GM19372 (cell line): ENCODE data around the gene RUNX2.

Source experiments
- ATAC-seq: cut with Tn5 transposase; IDR thresholded peaks from one replicate; pipeline ENCODE4 v1.9.1; 2021; ENCODE audit warnings: mild to moderate bottlenecking, low read depth, moderate library complexity; ENCODE audit not compliant: unreplicated experiment

RUNX2 gene

DNA sequence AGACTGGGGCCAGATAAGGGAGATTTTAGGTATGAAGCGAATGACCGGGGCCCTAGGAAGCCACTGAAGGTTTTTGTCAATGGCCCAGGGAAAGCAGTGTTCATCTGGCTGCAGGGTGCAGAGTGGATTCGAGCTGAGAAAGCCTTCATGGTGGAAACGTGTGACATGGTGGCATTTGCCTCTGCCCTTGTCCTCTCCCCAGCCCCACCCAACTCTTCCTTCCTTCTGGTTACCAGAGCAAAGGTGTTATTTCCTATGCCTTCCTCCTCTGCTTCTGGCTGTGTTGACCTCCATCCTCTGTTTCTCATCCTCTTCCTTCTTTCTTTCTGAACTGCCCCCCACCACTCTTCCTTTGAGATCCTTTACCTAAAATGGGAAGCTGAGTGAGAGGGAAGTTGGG lies 244.7 kb downstream of the RUNX2 start:
- no peak for ATAC-seq

DNA sequence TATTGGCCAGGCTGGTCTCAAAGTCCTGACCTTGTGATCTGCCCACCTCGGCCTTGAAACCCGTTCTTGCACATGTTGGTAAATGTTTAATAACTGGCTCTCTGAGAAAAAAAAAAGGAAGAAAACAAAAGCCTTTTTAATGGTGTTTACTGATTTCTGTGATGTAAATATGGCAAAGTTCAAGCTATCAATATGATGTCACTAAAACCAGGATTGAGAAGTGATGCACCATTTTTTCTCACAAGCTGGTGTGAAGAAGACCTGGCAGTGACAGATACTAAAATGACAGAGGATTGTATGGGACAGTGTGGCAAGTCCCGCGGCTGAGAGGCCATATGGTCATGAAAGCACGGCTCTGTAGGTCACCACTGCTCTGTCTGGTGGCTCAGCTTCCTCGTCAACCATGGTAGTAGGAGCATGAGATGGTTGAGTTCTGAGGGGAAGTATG lies 245.9 kb downstream of the RUNX2 start:
- ATAC-seq: no peak

DNA sequence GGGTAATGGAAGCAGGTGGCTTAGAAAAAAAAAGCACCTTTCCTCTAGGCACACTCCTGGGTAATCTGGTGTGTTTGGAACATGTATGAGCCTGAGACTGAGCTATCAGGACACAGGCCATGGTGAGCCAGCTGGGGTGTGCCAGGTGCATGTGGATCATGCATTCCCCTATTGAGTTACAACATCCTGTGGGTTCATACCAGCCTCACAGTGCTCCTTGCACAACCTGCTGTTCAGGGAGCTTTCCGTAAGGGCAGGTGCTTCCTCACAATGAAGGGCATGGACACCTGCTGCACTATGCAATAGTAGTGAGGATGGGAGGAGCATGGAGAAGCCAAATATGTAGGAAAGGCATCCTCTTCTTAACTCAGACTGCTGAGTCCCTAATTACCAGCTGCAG lies 246.8 kb downstream of the RUNX2 start:
- no peak for ATAC-seq

DNA sequence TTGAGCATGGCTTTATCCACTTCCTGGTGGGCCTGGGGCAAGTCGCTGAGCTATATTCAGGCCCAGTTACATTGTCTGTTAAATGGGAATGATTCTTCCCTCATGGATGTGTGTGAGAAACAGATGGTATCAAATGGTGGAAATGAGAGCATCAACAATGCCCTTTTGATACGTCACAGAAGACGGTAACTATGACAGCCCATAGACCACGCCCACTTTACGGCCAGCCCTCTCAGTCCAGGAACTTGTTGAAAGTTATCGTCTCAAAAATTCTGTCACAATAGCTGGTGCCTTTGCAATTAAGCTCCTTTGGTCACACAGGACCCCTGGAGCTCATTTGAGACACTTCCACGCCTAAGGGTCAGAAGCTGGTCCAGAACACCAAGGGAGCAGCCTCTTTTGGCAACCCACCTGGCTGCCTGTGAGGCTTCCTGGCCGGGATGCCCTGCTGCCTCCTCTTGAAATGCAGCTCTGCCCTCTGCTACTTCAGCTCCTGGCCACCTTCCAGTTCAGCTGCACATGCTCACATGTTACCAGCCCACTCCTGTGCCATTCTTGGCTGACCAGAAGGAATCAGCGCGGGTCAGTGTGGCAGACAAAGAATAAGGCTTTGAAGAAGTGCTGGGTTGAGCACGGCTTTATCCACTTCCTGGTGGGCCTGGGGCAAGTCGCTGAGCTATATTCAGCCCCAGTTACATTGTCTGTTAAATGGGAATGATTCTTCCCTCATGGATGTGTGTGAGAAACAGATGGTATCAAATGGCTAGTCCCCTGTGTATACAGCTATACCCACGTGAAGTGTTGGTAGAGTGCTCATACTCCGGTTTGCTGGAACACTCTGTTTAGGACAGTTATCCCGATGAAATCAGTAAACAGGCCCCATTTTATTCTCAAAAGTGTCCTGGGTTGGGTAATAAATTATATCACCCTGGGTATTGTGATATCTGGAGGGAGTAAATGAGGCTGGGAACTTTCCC lies 248.8 kb downstream of the RUNX2 start:
- ATAC-seq: no peak

DNA sequence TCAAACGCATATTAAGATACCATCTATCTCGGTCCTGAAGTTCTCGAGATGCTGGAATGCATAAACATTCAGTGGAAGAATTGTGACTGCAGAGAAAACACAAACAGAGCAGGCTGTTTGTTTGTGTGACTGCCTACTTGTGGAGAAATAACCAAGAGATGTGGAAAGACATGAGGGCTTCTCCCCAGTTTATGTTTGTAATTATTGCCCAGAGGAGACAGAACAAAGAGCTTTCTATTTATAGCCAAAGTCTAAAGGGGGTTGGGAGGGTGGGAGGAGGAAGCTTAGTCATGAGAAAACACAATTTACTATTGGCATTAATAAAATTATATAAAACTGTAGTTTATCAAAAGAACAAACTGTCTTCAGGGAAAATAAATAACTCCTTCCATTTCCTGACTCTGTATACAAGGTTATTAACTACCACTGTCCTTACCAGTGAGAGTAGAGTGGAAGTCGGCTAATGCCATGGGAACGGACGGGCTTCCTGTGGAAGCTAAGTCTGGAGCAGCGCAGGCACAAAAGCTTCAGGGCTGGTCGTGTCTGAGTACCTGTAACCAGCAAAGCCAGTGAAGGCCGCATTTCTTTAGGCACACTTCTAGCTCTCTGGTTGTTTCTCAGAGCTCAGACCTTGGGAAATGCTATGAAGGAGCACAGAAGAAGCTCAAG lies 249.8 kb downstream of the RUNX2 start:
- no peak for ATAC-seq

DNA sequence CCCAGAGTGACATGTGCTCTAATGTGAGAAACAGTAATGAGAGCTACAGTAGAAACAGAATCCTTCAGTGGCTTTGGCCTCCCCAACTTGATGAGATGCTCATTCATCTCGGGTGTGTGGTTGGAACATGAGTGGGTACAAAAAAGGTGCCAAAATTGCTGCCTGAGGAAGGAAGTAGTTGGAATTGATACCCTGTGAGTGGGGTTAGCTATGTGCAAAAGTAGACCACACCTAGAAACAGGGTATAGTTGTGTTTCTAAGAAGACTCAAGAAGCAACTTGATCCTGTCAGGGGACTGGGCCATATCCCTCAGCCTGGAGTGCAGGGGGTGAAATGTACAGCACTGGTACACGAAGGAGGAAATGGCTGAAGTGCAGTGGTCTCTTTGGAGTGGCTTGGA lies 256.0 kb downstream of the RUNX2 start:
- no peak for ATAC-seq

DNA sequence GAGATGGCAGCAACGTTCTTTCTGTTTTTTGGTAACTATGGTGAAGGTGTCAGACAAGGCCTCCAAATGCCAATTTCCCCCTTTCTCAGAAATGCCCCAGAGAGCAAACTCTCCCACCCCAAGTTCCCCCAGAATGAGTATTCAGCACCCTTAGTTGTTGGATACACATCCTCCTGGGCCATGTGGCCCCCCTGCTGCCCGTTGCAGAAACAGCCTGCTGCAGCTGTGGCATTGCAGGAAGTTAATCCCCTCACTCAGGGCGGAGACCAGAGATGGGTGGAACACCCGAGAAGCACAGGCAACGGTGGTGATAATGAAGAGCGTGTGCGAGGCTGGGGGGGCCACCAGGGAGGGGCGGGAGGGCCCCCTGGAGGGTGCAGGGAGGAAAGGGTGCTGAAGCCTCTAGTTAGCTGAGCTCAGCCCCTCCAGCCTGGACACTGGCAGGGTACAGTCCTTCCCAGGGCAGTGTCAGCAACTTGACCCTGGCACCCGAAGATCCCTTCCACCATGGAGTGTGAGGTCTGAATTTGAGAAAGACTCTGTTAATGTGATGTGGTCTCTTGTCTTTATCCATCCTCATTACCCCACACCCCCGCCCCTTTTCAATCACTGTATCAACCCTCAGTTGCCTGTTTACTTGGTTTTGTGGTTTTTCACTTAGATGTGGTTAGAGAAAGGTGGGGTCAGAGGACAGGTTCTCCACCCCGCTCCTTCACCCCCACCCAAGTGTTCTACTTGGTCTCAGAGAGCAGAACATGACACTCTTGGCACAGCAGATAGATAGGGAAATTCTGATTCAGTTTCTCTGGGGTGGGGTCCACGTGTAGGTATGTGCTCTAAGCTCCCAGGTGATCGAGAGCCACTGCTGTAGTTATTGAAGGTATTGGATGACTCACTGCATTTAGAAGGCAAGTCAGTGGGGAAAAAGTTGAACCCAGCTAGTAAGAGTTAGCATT lies 258.4 kb downstream of the RUNX2 start:
- no peak for ATAC-seq

DNA sequence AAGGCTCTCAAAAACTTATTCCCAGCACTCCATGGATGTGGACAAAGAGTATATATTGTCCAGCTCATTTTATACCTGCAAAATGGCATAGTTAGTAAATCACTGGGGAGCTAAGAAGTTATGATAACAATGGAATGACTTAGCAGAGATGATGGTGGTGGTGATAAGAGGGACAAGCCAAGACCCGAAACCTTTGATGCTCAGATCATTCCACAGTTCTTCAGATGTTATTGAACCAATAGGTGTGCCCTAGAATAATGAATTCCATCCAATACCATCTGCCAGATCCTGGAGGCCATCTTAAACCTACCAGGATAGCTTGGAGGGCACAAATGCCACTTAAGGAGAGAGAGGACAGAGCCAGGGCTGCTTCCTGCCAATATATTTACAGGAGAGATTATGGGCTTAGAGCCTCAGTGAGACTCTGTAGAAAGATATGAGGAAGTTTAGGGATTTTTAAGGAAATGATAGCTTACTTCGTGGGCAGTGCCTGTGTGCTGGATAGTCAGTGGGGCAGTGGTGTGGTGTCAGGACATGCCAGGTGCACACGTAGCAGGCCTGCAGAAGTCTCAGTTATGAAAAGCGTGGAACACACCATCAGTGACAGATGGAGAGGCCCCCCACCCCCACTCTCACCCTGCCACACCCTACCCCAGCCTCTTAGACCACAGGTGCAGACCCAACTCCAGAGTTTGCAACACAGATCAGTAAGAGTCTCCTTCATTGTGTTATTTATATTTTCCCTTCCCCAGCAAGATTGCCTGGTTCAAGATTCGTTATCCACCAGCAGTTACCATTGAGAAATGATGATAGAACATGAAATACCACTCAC lies 259.3 kb downstream of the RUNX2 start:
- ATAC-seq: no peak

DNA sequence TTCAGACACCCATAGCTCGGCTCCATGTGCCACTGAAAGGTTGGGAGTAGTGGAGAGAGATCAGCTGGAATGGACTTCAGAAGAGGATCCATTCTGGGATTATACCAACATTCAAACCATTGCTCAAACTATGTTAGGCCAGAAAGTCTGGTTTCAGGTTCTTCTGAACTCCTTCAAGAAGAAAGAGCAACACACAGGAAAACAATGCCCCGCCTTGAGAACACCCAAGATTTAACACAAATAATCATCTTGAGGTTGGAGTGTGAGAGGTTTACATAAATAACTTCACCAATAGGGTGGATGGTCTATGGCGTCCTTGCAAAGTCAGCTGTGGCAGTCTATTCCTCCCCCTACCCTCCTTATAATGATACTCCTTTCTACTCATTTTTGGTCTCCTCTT lies 261.2 kb downstream of the RUNX2 start:
- no peak for ATAC-seq

DNA sequence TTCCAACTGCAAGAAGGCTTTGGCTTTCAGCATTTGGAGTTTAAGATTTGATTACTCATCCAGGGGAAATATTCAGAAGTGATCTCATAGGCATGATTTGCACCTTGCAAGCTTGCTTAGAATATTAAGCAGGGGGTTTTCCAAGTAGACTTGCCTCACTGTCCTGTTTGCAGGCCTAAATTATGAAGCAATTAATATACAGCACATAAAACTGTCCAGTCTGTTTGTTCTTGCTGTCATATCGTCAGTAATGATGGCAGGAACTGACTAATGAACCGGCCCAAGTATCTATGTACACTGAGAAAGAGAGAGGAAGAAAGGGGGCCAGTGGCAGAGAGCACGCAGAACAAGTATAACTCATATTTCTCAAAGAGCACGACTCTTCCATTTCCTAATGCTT lies 262.1 kb downstream of the RUNX2 start:
- ATAC-seq: no peak

DNA sequence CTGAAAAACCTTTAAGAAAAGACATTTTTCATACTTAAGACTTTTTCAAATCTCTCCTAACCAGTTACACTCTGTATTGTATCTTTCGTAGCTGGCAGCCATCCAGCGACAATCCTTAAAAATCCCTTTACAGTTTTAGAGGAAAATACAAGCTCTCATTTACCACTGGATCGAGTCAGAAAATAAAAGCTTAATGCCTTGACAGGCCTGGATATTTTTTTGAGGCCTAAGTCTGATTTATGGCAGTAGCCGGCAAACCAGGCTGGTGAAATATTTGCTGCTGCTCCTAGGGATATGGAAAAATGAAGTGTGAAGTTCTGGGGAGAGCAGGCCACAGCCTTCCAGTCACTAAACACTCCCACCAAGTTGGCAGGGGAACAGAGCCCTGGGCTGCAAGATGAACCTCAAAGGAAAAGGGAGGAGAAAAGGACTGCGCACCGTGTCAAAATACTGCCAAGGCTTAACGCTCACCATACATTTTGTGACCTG lies 262.6 kb downstream of the RUNX2 start:
- ATAC-seq: no peak

DNA sequence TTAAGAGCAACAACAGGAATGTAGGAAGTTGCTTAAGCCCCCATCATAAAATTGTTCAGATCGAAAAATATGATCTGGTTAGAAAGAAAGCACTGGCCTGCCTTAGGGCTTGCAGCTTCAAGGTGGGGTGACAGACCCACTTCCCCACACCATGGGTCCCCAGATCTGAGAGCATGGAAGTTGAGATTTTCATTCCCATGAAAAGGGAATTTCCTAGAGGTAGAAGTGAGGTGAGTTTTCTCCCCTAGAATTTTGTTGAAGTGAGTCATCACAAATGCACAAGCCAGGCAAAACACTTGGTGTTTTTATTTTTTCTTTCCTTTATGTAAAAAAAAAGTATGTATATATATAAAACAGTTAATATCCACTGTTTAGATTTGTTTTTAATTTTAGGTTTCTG lies 263.2 kb downstream of the RUNX2 start:
- no peak for ATAC-seq

DNA sequence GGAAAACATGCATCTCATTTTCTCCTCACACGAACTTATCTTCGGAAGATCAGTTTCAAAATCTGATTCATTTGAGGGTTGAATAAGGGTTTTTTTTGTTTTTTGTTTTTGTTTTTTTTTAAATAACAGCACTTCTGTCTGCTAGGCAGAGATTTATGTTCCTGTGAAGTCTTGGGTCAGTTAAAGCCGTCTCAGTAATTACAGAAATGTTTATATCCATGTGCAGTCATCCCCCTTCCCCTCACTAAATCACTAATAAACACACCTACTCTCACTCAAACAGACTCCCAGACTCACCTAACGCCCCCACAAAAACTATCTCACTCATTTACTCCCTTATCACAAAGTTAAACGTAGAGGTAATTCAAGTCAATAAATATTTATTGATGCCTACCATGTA lies 263.8 kb downstream of the RUNX2 start:
- ATAC-seq: no peak

DNA sequence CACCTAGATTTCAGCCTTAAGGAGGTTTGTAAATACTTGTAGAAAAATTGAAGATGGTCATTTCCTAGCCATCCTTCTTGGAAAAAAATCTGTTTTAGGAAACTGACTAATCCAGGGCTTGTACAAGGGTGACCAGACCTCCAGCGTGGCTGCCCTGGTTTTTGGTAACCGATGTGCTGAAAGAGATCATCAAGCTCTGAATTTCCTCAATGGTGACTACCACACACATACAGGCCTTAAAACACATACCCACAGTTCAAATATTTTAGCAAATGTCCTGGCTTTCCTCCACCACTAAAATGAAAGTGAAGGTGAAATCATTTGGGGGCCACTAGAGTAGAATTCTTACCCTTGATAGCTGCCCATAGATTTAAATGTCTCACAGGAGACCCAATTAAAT lies 264.9 kb downstream of the RUNX2 start:
- no peak for ATAC-seq

DNA sequence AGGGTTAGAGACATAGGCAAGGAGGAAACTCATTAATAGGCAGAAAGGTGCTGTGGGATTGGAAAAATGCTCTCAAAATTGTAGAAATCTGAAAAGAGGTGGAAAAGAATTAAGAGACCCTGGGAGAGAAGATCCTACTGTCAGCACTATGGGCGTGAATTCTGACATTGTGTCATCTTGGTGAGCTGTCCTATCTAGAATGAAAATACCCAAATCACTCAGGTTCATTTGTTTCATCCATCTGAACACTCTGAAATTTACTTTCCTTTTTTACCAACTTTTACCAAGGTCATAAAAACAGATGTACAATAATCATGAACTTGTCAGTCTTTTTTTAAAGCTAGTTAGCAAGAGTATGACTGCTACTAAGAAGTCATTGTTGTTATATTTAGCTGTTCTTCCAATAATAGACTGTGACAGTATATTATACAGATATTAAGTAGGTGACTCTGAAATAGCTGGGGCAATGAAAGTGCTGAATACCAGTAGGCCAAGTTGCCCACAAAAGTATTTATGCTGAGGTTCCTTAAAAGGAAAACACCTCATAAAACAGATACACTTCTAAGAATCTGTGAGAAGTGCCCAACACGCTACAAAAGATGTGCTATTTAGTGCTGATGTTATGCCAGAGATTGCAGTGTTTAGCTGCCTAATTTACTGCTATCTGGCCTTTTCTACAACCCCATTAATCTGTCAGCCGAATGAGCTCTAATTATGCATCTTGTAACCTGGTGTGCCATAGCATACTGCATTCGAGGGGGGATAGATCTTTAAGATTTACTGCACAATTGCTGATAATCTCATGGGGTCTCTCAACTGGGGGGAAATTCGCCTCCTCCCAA lies 267.1 kb downstream of the RUNX2 start:
- ATAC-seq: no peak

DNA sequence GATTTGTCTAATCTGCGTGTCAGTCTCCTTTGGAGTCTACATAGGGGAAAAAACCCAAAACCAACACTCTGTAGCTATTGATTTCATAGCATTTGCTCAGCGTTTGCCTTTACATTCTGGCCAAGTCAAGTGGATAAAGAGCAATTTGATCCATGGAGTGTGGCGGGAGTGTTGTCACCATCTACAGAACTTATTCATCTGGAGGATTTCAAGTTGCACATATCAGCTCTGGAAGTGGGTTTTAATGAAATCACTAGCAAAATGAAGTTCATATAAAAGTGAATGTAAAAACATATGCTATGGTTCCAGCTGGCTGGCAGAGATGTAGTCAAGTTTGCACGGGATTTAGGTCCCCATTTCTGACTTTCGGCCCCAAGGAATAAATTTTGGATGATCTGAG lies 269.3 kb downstream of the RUNX2 start:
- no peak for ATAC-seq

DNA sequence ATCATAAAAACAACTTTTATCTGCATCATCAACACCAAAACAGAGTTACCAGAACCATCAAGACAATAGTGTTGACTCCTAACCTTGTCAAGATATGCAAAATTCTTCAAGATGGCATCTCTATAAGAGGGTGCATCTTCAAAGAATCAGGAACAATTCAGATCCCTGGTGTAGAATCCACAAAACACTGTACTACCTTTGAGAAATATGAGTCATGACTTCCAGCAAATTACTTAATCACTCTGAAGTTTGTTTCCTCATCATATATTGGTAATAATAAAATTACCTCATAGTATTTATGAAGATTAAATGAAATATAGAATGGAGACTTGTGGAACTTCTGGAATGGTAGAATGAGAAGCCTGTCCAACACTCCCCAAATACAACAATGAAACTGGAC lies 270.9 kb downstream of the RUNX2 start:
- ATAC-seq: no peak

DNA sequence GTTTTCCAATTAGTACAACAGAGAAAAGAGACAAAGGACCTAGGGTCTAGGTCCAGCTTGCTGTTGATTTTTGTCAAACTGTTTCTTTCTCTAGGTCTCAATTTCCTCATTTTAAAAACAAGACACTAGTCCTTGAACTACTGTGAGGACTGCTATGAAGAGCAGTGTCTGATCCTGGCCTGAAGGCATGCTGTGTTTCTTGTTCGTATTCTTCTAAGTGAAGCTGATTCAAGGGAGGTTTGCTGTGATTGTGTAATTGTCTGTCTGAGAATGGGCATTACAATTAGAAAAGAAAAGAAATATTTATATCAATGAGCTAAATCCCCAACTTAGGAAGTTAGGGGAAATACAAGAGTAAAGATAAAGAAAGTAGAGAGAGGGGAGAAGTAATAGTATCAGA lies 277.8 kb downstream of the RUNX2 start:
- ATAC-seq: no peak
